ENCODE data around the gene SC5D. TPM values are rescaled to one million over a fixed set of nuclear protein-coding genes. Genes with fewer than 3 reads are reported as not detected.

The SC5D gene
- polyA plus RNA-seq, 1 donor from 2014 or later, result 75.7 TPM

- H3K27me3 ChIP-seq (ENCODE audit: insufficient read depth, low read depth, low read length), result no peaks in the 10 kb centered on the region
Measured at GRCh38 chr11:121293288-121293594, 670 bp downstream of the SC5D start.

DNA sequence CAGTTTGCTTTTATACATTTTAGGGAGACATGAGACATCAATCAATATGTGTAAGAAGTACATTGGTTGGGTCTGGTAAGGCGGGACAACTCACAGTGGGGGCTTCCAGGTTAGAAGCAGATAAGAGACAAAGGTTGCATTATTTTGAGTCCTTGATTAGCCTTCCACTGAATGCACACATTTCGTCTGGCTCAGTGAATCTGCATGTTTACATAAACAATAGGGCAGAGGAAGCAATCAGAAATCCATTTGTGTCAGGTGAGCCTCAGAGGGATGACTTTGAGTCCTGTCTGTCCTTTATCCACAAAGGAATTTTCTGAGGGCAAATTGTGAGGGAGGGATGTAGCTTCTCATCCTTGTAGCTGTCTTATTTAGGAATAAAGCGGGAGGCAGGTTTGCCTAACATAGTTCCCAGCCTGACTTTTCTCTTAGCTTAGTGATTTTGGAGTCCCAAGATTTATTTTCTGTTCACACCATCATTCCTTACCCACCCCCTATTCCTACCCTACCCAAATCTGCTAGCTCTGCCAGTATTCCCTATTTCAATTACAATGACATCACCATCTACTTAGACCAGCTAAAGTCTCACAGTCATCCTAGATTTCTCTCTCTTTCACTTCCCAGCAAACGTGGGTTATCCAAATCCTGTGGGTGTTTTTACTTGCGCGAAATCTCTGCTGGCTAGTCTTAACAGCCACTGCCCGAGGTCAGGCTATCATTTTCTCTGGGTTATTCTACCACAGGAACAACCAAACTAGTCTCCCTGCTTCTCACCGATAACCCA is 2.9 kb downstream of the SC5D start:
- Histone ChIP-seq H3K9me3 (ENCODE audit: low read length) (no peaks in the 10 kb centered on the region), H2AFZ (ENCODE audit: low read depth, low read length) (no peak overlapping the region), H3F3A (ENCODE audit: insufficient read depth, low read length, poor library complexity, severe bottlenecking) (no peaks in the 10 kb centered on the region), H3K27me3 (ENCODE audit: insufficient read depth, low read depth, low read length) (no peaks in the 10 kb centered on the region), H3K9me2 (ENCODE audit: insufficient read depth, low read length) (no peaks in the 10 kb centered on the region), H3K9ac (ENCODE audit: low read length) (no peak overlapping the region), H3K36me3 (ENCODE audit: insufficient read depth, low read length) (no peaks in the 10 kb centered on the region), H3K79me2 (replicated peaks; ENCODE audit: insufficient read depth, low read length) (peaks cover 57% of the 10 kb centered on the region), H3K4me2 (ENCODE audit: low read length) (peak overlapping the region; percentile 25), H4K20me1 (ENCODE audit: insufficient read depth) (no peaks in the 10 kb centered on the region), H3K4me3 (ENCODE audit: low read length) (peak overlapping the region; percentile 54), H3K27ac (ENCODE audit: low read length) (no peak overlapping the region)
- TF ChIP-seq EP300 (conservative IDR thresholded peaks at IDR 0.05; ENCODE audit: poor library complexity, severe bottlenecking) (no peak), SMC3 (conservative IDR thresholded peaks at IDR 0.05; ENCODE audit: poor library complexity) (no peak), EZH2 (IDR thresholded peaks at IDR 0.05; ENCODE audit: borderline replicate concordance, insufficient read depth, low read length, poor library complexity, severe bottlenecking) (no peak)

More at GRCh38 chr11:121293288-121293594, 670 bp downstream of the SC5D start:
- Histone ChIP-seq H3F3A (ENCODE audit: insufficient read depth, low read length, poor library complexity, severe bottlenecking) (no peaks in the 10 kb centered on the region), H3K9me2 (ENCODE audit: insufficient read depth, low read length) (no peaks in the 10 kb centered on the region), H2AFZ (ENCODE audit: low read depth, low read length) (peak overlapping the region; percentile 73), H3K27ac (ENCODE audit: low read length) (peak overlapping the region; percentile 96), H3K9ac (ENCODE audit: low read length) (peak overlapping the region; percentile 98), H3K4me2 (ENCODE audit: low read length) (peak overlapping the region; percentile 94), H3K4me3 (ENCODE audit: low read length) (peak overlapping the region; percentile 91), H3K9me3 (ENCODE audit: low read length) (no peaks in the 10 kb centered on the region), H4K20me1 (ENCODE audit: insufficient read depth) (no peaks in the 10 kb centered on the region), H3K36me3 (ENCODE audit: insufficient read depth, low read length) (no peaks in the 10 kb centered on the region), H3K79me2 (replicated peaks; ENCODE audit: insufficient read depth, low read length) (peaks cover 46% of the 10 kb centered on the region)
- TF ChIP-seq SMC3 (conservative IDR thresholded peaks at IDR 0.05; ENCODE audit: poor library complexity), result no peak

DNA sequence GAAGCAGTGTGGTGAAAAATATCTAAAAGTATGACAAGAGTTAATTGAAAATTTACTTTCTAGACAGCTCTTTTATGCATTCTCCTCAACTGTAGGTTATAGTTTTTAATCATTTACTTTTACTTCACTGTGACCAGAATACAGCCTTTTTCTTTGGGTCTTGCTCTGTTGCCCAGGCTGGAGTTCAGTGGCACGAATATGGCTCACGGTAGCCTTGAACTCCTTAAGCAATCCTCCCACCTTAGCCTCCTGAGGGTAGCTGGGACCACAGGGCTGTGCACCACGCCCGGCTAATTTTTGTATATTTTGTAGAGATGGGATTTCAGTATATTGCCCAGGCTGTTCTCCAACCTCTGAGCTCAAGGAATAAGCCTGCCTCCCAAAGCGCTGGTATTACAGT is 5.3 kb downstream of the SC5D start:
- H3K9me2 ChIP-seq (ENCODE audit: insufficient read depth, low read length), result no peaks in the 10 kb centered on the region
- no peak overlapping the region for H3K4me3 ChIP-seq (ENCODE audit: low read length)
- H2AFZ ChIP-seq (ENCODE audit: low read depth, low read length), result no peak overlapping the region
- no peak overlapping the region for H3K27ac ChIP-seq (ENCODE audit: low read length)
- no peaks in the 10 kb centered on the region for H4K20me1 ChIP-seq (ENCODE audit: insufficient read depth)
- no peak overlapping the region for H3K4me2 ChIP-seq (ENCODE audit: low read length)
- no peaks in the 10 kb centered on the region for H3K27me3 ChIP-seq (ENCODE audit: insufficient read depth, low read depth, low read length)
- H3F3A ChIP-seq (ENCODE audit: insufficient read depth, low read length, poor library complexity, severe bottlenecking), result no peaks in the 10 kb centered on the region
- TF ChIP-seq CTCF (IDR thresholded peaks at IDR 0.05; ENCODE audit: poor library complexity, severe bottlenecking) (no peak), EP300 (conservative IDR thresholded peaks at IDR 0.05; ENCODE audit: poor library complexity, severe bottlenecking) (no peak), REST (IDR thresholded peaks at IDR 0.05; ENCODE audit: borderline replicate concordance) (no peak), RAD21 (conservative IDR thresholded peaks at IDR 0.05) (no peak), TAF1 (IDR thresholded peaks at IDR 0.05; ENCODE audit: low read depth) (no peak), SMC3 (conservative IDR thresholded peaks at IDR 0.05; ENCODE audit: poor library complexity) (no peak), MXI1 (conservative IDR thresholded peaks at IDR 0.05; ENCODE audit: poor library complexity, severe bottlenecking) (no peak), POLR2AphosphoS5 (IDR thresholded peaks at IDR 0.05) (no peak), EZH2 (IDR thresholded peaks at IDR 0.05; ENCODE audit: borderline replicate concordance, insufficient read depth, low read length, poor library complexity, severe bottlenecking) (no peak)
- peaks cover 64% of the 10 kb centered on the region for H3K79me2 ChIP-seq (replicated peaks; ENCODE audit: insufficient read depth, low read length)
- H3K36me3 ChIP-seq (ENCODE audit: insufficient read depth, low read length), result no peaks in the 10 kb centered on the region
- H3K9me3 ChIP-seq (ENCODE audit: low read length), result no peaks in the 10 kb centered on the region
- no peak overlapping the region for H3K9ac ChIP-seq (ENCODE audit: low read length)
